Measurements from ENCODE around the gene SRGAP1. TPM values are rescaled to one million over a fixed set of nuclear protein-coding genes. Genes with fewer than 3 reads are reported as not detected.

The SRGAP1 gene
- total and polyA plus RNA-seq, 2 of the 8 experiments (the other 6 are each of a cell fraction or from before 2014, with no cell fraction given) = 3.2 to 7.3 TPM

- H3K27ac ChIP-seq (ENCODE audit: low read depth, low read length) = no peak overlapping the region
- no peak for DNase-seq (ENCODE audit: low read depth in 1 of 2, low spot score in 2 of 2)
- H2BK120ac ChIP-seq (replicated peaks; ENCODE audit: low read depth, low read length) = no peak overlapping the region
- H3K79me2 ChIP-seq (ENCODE audit: control insufficient read depth in 1 of 2, insufficient read depth in 2 of 2, low read length in 2 of 2) = no peaks in the 10 kb centered on the region
- H3K4me1 ChIP-seq (replicated peaks in 1 of 4; ENCODE audit: control insufficient read depth in 3 of 4, insufficient read depth in 4 of 4, low read length in 3 of 4) = peaks cover 2 to 9% (median 7%) of the 10 kb centered on the region in 4 experiments; a peak in 2 of 7 replicates
- H2BK20ac ChIP-seq (ENCODE audit: low read length) = no peak overlapping the region
- H3K4ac ChIP-seq (replicated peaks; ENCODE audit: insufficient read length, low read depth, low read length) = no peak overlapping the region
- H3K23me2 ChIP-seq (ENCODE audit: low read depth, low read length) = no peaks in the 10 kb centered on the region
- ChIA-PET POLR2A (ENCODE audit: partially characterized antibody) (interaction anchor here (0.6 to 1.9 kb wide), 3 partner anchors 9 to 292 kb away, joined by 3 to 9 read pairs (median 3); no protein-coding TSS in a partner anchor), CTCF (ENCODE audit: partially characterized antibody) (interaction anchor here (1.2 to 1.7 kb wide), 5 partner anchors 9 to 63 kb away, joined by 3 to 7 read pairs (median 3); partner anchors contain the start of gene SRGAP1)
- no peak overlapping the region for H2BK5ac ChIP-seq (ENCODE audit: low read depth, low read length)
- H2BK12ac ChIP-seq (ENCODE audit: low read depth, low read length) = 0 out of 2 replicates have a peak overlapping the region, but pooled peaks have one; percentile 51
- H4K20me1 ChIP-seq (replicated peaks in 1 of 2; ENCODE audit: control insufficient read depth in 1 of 2, insufficient read depth in 2 of 2, low read length in 2 of 2) = no peaks in the 10 kb centered on the region
- no peaks in the 10 kb centered on the region for H3K27me3 ChIP-seq (replicated peaks in 1 of 4; ENCODE audit: control insufficient read depth in 3 of 4, extremely low read depth in 1 of 4, insufficient read depth in 3 of 4, low read length in 3 of 4)
- H3K56ac ChIP-seq (replicated peaks; ENCODE audit: insufficient read length, low read depth, low read length) = no peak overlapping the region
- no peak for FAIRE-seq
- H4K5ac ChIP-seq (ENCODE audit: insufficient read length, low read depth, low read length) = no peak overlapping the region
- H2AFZ ChIP-seq (ENCODE audit: low read length) = no peak overlapping the region
- no peaks in the 10 kb centered on the region for H3K36me3 ChIP-seq (ENCODE audit: control insufficient read depth in 2 of 4, insufficient read depth in 4 of 4, low read length in 3 of 4)
- H3K14ac ChIP-seq (ENCODE audit: insufficient read length) = no peak overlapping the region
- no peak overlapping the region for H2BK15ac ChIP-seq (ENCODE audit: low read length)
- 95% methylated on average over 8 of the region's 8 CpGs; no CpG with 5 or more reads in 1 of the 2 experiments for WGBS, 2 experiments (ENCODE audit: extremely low coverage in 1 of 2, insufficient coverage in 1 of 2, insufficient read length in 1 of 2, insufficient replicate concordance in 2 of 2, low coverage in 1 of 2, low lambda C conversion rate in 2 of 2, missing lambda C conversion rate in 1 of 2)
- no peaks in the 10 kb centered on the region for H3K9me3 ChIP-seq (ENCODE audit: insufficient read depth in 2 of 2, low read depth in 1 of 2, low read length in 1 of 2)
- H3K9ac ChIP-seq (replicated peaks in 1 of 4; ENCODE audit: extremely low read depth in 1 of 4, low read depth in 3 of 4, low read length in 3 of 4) = no peak overlapping the region
- H2AK5ac ChIP-seq (ENCODE audit: low read depth, low read length) = no peak overlapping the region
- no peak overlapping the region for H3K4me2 ChIP-seq (ENCODE audit: insufficient read depth in 1 of 2, low read depth in 2 of 2, low read length in 2 of 2)
- H3K79me1 ChIP-seq (ENCODE audit: low read depth, low read length) = no peaks in the 10 kb centered on the region
- no peak overlapping the region for H4K8ac ChIP-seq (ENCODE audit: extremely low read depth, insufficient read depth, low read length)
- no peak overlapping the region for H3K4me3 ChIP-seq (ENCODE audit: extremely low read depth in 1 of 4, insufficient read depth in 2 of 4, low read depth in 3 of 4, low read length in 4 of 4)
- no peak for TF ChIP-seq TAF7 (optimal IDR thresholded peaks at IDR 0.05; ENCODE audit: borderline replicate concordance, low read depth, low read length)
- TF ChIP-seq YY1 (IDR thresholded peaks at IDR 0.05; ENCODE audit: low read depth, low read length) = no peak
- no peak for TF ChIP-seq RFX5 (IDR thresholded peaks at IDR 0.05; ENCODE audit: borderline replicate concordance, low read depth, low read length)
- H3K18ac ChIP-seq (ENCODE audit: extremely low read depth, low read length) = no peak overlapping the region
- no peak overlapping the region for H3K23ac ChIP-seq (ENCODE audit: insufficient read length)
- no peak overlapping the region for H4K91ac ChIP-seq (replicated peaks; ENCODE audit: insufficient read length, low read length)
These were observed 44.6 kb downstream of the SRGAP1 start for GRCh38 chr12:63888908-63889635.
